CD14-positive monocyte (primary cell): ENCODE results near the gene ZNF593. TPM values are rescaled to one million over a fixed set of nuclear protein-coding genes. Genes with fewer than 3 reads are reported as not detected.

ENCODE experiments used
- DNase-seq, 3 donors: peaks; one replicate each; pipeline ENCODE4 v3.0.0-alpha.2; 2011 to 2022
- H2AFZ ChIP-seq: 2 replicates; pipeline ENCODE4 v1.6.0; 2012; ENCODE audit warnings: mild to moderate bottlenecking, low read depth, low read length, inconsistent platforms; ENCODE audit not compliant: insufficient read depth, poor library complexity, severe bottlenecking
- H3K27ac ChIP-seq, 2 donors: 1 replicate in 1 of 2; 2 replicates in 1 of 2; pipeline ENCODE4 v1.5.1; 2012 to 2013; ENCODE audit warnings: low read length in 2 of 2, control low read depth in 1 of 2, inconsistent platforms in 1 of 2, low read depth in 1 of 2, mild to moderate bottlenecking in 1 of 2
- H3K27me3 ChIP-seq, 2 donors: one replicate each; pipeline versions ENCODE4 v1.6.0 to v1.6.1; 2011 to 2013; ENCODE audit warnings: low read length in 2 of 2; ENCODE audit not compliant: control insufficient read depth in 2 of 2, insufficient read depth in 2 of 2
- H3K36me3 ChIP-seq, 2 donors: replicated peaks in 1 of 2; 1 replicate in 1 of 2; 2 replicates in 1 of 2; pipeline versions ENCODE4 v1.5.1 to v1.6.1; 2012 to 2013; ENCODE audit warnings: low read length in 2 of 2, control low read depth in 1 of 2, inconsistent platforms in 1 of 2, mild to moderate bottlenecking in 1 of 2; ENCODE audit not compliant: insufficient read depth in 2 of 2, control insufficient read depth in 1 of 2
- H3K4me1 ChIP-seq, 2 donors: 1 replicate in 1 of 2; 2 replicates in 1 of 2; pipeline versions ENCODE4 v1.5.1 to v1.6.1; 2012 to 2013; ENCODE audit warnings: low read length in 2 of 2, control low read depth in 1 of 2, inconsistent platforms in 1 of 2, mild to moderate bottlenecking in 1 of 2, moderate library complexity in 1 of 2; ENCODE audit not compliant: insufficient read depth in 2 of 2, control insufficient read depth in 1 of 2
- H3K4me2 ChIP-seq: replicated peaks from 2 replicates; pipeline ENCODE3; 2012; ENCODE audit warnings: low read length, moderate library complexity, mild to moderate bottlenecking; ENCODE audit not compliant: poor library complexity, severe bottlenecking; ENCODE audit errors: extremely low read depth
- H3K4me3 ChIP-seq, 3 experiments: fragments of 200-600 bp in 1 of 3; sonication (generic) in 1 of 3; replicated peaks in 1 of 3; 1 replicate in 2 of 3; 2 replicates in 1 of 3; pipeline ENCODE4 v1.5.1; 2011 to 2013; ENCODE audit warnings: low read length in 3 of 3, mild to moderate bottlenecking in 3 of 3, control low read depth in 2 of 3, low read depth in 2 of 3, inconsistent platforms in 1 of 3, moderate library complexity in 1 of 3
- H3K79me2 ChIP-seq: 2 replicates; pipeline ENCODE4 v1.6.0; 2012; ENCODE audit warnings: mild to moderate bottlenecking, control low read depth, inconsistent platforms, low read length, moderate library complexity; ENCODE audit not compliant: insufficient read depth
- H3K9ac ChIP-seq: 2 replicates; pipeline ENCODE4 v1.6.0; 2017; ENCODE audit warnings: low read length, mild to moderate bottlenecking; ENCODE audit not compliant: insufficient read depth, poor library complexity, severe bottlenecking
- H3K9me3 ChIP-seq, 2 donors: replicated peaks in 1 of 2; 1 replicate in 1 of 2; 2 replicates in 1 of 2; pipeline versions ENCODE4 v1.5.1 to v1.6.1; 2012 to 2013; ENCODE audit warnings: low read length in 2 of 2, control low read depth in 1 of 2; ENCODE audit not compliant: control insufficient read depth in 1 of 2, insufficient read depth in 1 of 2
- H4K20me1 ChIP-seq: 2 replicates; pipeline ENCODE4 v1.6.0; 2012; ENCODE audit warnings: mild to moderate bottlenecking, low read length, control low read depth, moderate library complexity; ENCODE audit not compliant: insufficient read depth
- H3K27ac Mint-ChIP-seq, 7 donors: one replicate each; pipeline ENCODE4 v1.8.0; 2020; ENCODE audit warnings: mild to moderate bottlenecking in 7 of 7, mixed read lengths in 7 of 7, moderate library complexity in 6 of 7, inconsistent platforms in 2 of 7
- H3K27me3 Mint-ChIP-seq, 3 donors: one replicate each; pipeline ENCODE4 v1.8.0; 2021 to 2022; ENCODE audit warnings: low read depth in 3 of 3, mild to moderate bottlenecking in 3 of 3, mixed read lengths in 3 of 3, moderate library complexity in 3 of 3, inconsistent platforms in 1 of 3
- H3K36me3 Mint-ChIP-seq, 2 donors: one replicate each; pipeline ENCODE4 v1.8.0; 2020; ENCODE audit warnings: mixed read lengths in 2 of 2, inconsistent platforms in 1 of 2, mild to moderate bottlenecking in 1 of 2
- H3K4me1 Mint-ChIP-seq: one replicate; pipeline ENCODE4 v1.8.0; 2020; ENCODE audit warnings: mild to moderate bottlenecking, mixed read lengths
- H3K4me3 Mint-ChIP-seq, 2 donors: one replicate each; pipeline ENCODE4 v1.8.0; 2020; ENCODE audit warnings: mild to moderate bottlenecking in 2 of 2, mixed read lengths in 2 of 2, moderate library complexity in 1 of 2
- H3K9me3 Mint-ChIP-seq, 7 donors: one replicate each; pipeline ENCODE4 v1.8.0; 2020 to 2022; ENCODE audit warnings: mixed read lengths in 7 of 7, mild to moderate bottlenecking in 6 of 7, moderate library complexity in 6 of 7, inconsistent platforms in 2 of 7
- WGBS: methylation state at CpG from one replicate; pipeline ENCODE4 v1.1.5; 2013; ENCODE audit warnings: missing lambda C conversion rate; ENCODE audit not compliant: insufficient coverage; 5-methylcytosine and 5-hydroxymethylcytosine counted together
- intact Hi-C, 2 donors: fragments of 100-400 bp; cut with micrococcal nuclease; formaldehyde crosslinking; loops; one replicate each; pipeline versions ENCODE4 v1.15.0 to v1.15.1; 2023
- polyA plus RNA-seq, 3 donors: library from polyadenylated mRNA; depleted of rRNA in 1 of 3; unstranded in 2 of 3; stranded (reverse) in 1 of 3; fragments of 300-500 nt in 2 of 3; fragments of >200 nt in 1 of 3; fragmentation: Illumina TruSeq in 2 of 3; gene quantifications; 1 replicate in 2 of 3; 2 replicates in 1 of 3; pipeline ENCODE4 v1.2.3, GENCODE V29; 2012 to 2021
- TF ChIP-seq, protein P1 (sequence below): fragments of 200-600 bp; IDR thresholded peaks from one replicate; pipeline ENCODE4 v1.8.0; 2022; ENCODE audit warnings: antibody characterized with exemption, mild to moderate bottlenecking

Gene ZNF593
- polyA plus RNA-seq, 3 donors, result 23.6 to 36.5 (median 27.8) TPM

DNA sequence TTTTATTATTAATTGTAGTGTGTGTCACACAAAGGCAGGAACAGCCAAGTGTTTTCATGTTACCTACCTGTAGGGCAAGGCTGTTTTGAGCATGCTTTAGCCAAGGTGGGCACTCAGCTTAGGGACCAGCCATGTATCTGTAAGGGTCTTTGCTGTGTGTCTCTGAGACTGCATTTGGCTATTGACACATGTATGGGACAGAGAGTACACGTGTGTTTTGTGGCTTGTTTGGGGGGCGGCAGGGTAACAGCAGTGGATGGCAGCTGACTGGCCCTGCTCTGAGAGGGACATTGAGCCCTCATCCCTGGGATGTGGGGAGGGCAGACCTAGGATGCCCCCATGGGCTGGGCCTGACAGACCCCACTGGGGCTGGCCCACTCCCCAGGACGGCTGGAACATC lies 27.6 kb downstream of the ZNF593 start:
- no peak overlapping the region for H3K27ac ChIP-seq
- no peak overlapping the region for H3K4me2 ChIP-seq
- no peak overlapping the region for H3K27ac Mint-ChIP-seq

GRCh38 chr1:26197813-26198212 lies 28.1 kb downstream of the ZNF593 start:
- 94% methylated on average over 11 of the region's 11 CpGs for WGBS

More for the DNA sequence above, 27.6 kb downstream of the ZNF593 start:
- WGBS, result 100% methylated on average over 2 of the region's 3 CpGs
- Histone ChIP-seq H3K79me2 (no peaks in the 10 kb centered on the region), H3K4me1 (no peaks in the 10 kb centered on the region), H3K27me3 (no peaks in the 10 kb centered on the region), H3K36me3 (no peaks in the 10 kb centered on the region), H3K9me3 (no peaks in the 10 kb centered on the region), H3K9ac (no peak overlapping the region), H2AFZ (no peak overlapping the region), H3K4me3 (no peak overlapping the region), H4K20me1 (no peaks in the 10 kb centered on the region)
- peaks cover 13% of the 10 kb centered on the region for H3K4me1 Mint-ChIP-seq
- no peak overlapping the region for H3K4me3 Mint-ChIP-seq
- H3K27me3 Mint-ChIP-seq, result peaks cover 6 to 14% (median 12%) of the 10 kb centered on the region in 3 donors
- H3K36me3 Mint-ChIP-seq, result no peaks in the 10 kb centered on the region
- intact Hi-C loops, result no loop called here
- DNase-seq, result no peak
- no peaks in the 10 kb centered on the region for H3K9me3 Mint-ChIP-seq
- TF ChIP-seq, protein P1, sequence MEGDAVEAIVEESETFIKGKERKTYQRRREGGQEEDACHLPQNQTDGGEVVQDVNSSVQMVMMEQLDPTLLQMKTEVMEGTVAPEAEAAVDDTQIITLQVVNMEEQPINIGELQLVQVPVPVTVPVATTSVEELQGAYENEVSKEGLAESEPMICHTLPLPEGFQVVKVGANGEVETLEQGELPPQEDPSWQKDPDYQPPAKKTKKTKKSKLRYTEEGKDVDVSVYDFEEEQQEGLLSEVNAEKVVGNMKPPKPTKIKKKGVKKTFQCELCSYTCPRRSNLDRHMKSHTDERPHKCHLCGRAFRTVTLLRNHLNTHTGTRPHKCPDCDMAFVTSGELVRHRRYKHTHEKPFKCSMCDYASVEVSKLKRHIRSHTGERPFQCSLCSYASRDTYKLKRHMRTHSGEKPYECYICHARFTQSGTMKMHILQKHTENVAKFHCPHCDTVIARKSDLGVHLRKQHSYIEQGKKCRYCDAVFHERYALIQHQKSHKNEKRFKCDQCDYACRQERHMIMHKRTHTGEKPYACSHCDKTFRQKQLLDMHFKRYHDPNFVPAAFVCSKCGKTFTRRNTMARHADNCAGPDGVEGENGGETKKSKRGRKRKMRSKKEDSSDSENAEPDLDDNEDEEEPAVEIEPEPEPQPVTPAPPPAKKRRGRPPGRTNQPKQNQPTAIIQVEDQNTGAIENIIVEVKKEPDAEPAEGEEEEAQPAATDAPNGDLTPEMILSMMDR, result no peak

More at GRCh38 chr1:26197813-26198212, 28.1 kb downstream of the ZNF593 start:
- no peaks in the 10 kb centered on the region for H3K4me1 ChIP-seq
- Mint-ChIP-seq H3K9me3 (no peaks in the 10 kb centered on the region), H3K4me3 (no peak overlapping the region), H3K4me1 (peaks cover 13% of the 10 kb centered on the region), H3K27me3 (peaks cover 11 to 15% (median 14%) of the 10 kb centered on the region in 3 donors), H3K36me3 (no peaks in the 10 kb centered on the region), H3K27ac (no peak overlapping the region)
- H3K9ac ChIP-seq, result no peak overlapping the region
- H3K4me3 ChIP-seq, result no peak overlapping the region
- no peaks in the 10 kb centered on the region for H4K20me1 ChIP-seq
- no peaks in the 10 kb centered on the region for H3K9me3 ChIP-seq
- no peak overlapping the region for H2AFZ ChIP-seq
- intact Hi-C loops, result no loop called here
- no peaks in the 10 kb centered on the region for H3K36me3 ChIP-seq
- no peaks in the 10 kb centered on the region for H3K27me3 ChIP-seq
- no peak for DNase-seq
- H3K4me2 ChIP-seq, result no peak overlapping the region
- TF ChIP-seq, protein P1, result no peak
- no peaks in the 10 kb centered on the region for H3K79me2 ChIP-seq
- no peak overlapping the region for H3K27ac ChIP-seq
